ENCODE measurements around the gene NALCN. TPM values are rescaled to one million over a fixed set of nuclear protein-coding genes. Genes with fewer than 3 reads are reported as not detected.

Gene NALCN
- total RNA-seq, 2 donors from 2014 or later, result not detected

DNA sequence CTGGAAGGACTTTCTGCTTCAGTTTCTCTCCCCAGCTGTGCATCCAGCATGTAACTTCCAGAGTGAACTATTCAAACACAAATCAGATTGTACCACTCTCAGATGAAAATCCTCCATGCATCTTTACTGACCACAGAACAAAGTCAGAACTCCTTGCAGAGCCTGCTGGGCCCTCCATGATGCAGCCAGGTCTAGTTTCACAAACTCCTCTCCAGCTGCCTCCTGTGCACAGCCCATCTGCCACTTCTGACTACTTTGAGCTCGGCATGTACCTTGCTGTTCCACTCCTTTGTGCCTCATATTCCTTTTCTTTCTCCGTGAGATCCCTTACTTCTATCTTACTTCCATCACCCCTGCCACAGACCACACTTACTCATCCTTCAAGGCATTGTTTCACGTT, 31.4 kb downstream of the NALCN start:
- H3K36me3 Mint-ChIP-seq, result peaks cover 0 to 5% of the 10 kb centered on the region in 2 donors
- no peak for DNase-seq (ENCODE audit: low spot score in 2 of 2)
- H3K9me3 Mint-ChIP-seq, result no peaks in the 10 kb centered on the region
- no peak for ATAC-seq
- no peak overlapping the region for H3K27ac Mint-ChIP-seq

DNA sequence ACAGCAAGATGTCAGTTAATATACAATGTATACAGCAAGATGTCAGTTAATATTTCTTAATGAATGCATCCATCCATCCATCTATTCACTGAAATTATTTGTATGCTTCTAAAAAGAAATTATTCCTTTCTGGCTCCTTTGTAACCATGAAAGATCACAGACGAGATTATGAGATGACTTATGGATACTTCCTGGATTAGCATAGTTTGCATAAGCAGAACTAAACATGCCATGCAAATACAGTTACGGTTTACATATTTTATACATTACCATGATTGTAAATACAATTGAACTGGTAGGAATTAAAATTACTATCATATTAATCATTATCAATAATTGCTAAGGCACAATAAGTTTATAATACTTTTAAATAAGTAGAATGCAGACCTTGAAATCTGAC, 32.7 kb downstream of the NALCN start:
- Mint-ChIP-seq H3K9me3 (peaks cover 0 to 3% of the 10 kb centered on the region in 2 donors), H3K27ac (no peak overlapping the region), H3K36me3 (no peaks in the 10 kb centered on the region)
- DNase-seq (ENCODE audit: low spot score in 2 of 2) (no peak), ATAC-seq (no peak)

DNA sequence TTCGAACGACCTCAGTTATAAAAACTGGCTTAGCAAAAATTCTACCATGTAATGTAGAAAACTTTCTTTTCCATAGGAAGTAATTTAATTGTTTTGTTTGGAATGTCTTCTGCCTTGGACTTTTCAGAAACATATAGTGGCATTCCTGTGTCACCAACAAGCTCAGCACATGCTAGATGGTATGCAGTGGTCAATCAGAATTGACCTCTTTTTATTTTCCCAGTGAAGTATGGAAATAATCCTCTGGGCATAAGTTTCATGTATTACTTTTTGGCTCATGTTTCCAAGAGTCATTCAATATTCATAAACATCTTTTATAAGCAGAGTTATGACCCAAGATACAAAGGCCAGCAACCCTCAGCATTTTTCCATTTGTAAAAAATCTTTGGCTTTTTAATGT, 33.6 kb downstream of the NALCN start:
- no peaks in the 10 kb centered on the region for H3K36me3 Mint-ChIP-seq
- DNase-seq (ENCODE audit: low spot score in 2 of 2) (no peak), ATAC-seq (no peak)
- no peak overlapping the region for H3K27ac Mint-ChIP-seq
- H3K9me3 Mint-ChIP-seq, result peaks cover 0 to 3% of the 10 kb centered on the region in 2 donors

DNA sequence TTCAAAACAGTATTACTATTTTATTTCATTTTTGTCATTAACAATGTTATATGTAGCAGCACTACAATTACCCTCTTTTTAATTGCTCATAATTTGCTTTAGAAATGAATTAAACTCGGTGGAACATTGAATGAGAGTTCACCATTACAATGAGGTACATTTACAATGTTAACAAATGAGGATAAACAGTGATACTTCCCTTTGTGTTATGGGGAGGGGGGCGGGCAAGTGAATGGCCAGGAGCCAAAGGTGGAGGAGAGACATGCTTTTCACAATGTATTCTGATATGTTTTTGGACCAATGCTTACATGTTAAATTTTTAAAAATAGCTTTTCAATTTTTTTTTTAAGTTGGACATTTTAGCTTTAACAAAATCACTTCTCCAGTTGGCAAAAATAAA, 34.2 kb downstream of the NALCN start:
- DNase-seq (ENCODE audit: low spot score in 2 of 2) (no peak), ATAC-seq (no peak)
- peaks cover 0 to 3% of the 10 kb centered on the region in 2 donors for H3K9me3 Mint-ChIP-seq
- no peak overlapping the region for H3K27ac Mint-ChIP-seq
- H3K36me3 Mint-ChIP-seq, result no peaks in the 10 kb centered on the region

DNA sequence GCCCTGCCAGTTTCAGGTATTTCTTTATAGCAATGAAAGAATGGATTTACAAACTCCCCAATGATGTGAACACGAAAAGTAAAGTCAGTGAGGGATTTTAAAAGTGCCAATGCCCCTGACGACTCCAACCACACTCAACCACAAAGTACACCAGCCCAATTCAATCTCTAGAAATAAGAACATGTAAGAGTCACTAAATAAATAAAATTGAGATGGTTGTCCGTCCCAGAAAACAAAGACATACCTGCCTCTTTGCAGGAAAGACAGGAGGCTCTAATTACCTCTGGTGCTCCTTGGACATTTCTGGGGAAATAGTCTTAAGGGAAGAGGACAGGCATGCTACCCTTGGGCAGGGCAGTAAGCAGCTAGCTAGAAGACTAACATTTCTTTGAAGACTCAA, 55.8 kb downstream of the NALCN start:
- peaks cover 6 to 10% of the 10 kb centered on the region in 2 donors for H3K9me3 Mint-ChIP-seq
- ATAC-seq (no peak), DNase-seq (ENCODE audit: low spot score in 2 of 2) (no peak)
- H3K27ac Mint-ChIP-seq, result no peak overlapping the region
- peaks cover 0 to 4% of the 10 kb centered on the region in 2 donors for H3K36me3 Mint-ChIP-seq

DNA sequence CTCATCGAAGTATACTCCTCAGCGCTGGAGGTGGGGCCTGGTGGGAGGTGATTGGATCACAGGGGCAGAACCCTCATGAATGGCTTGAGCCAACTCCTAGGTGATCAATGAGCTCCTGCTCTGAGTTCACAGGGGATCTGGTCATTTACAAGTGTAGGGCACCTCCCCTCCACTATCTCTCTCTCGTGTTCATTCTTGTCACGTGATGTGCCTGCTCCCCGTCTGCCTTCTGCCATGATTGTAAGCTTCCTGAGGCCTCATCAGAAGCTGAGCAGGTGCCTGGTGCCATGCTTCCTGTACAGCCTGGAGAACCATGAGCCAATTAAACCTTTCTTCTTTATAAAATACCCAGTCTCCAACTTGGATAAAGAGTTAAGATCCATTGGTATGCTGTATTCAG, 61.4 kb downstream of the NALCN start:
- no peak for ATAC-seq
- no peak for DNase-seq (ENCODE audit: low spot score in 2 of 2)
- Mint-ChIP-seq H3K36me3 (peaks cover 0 to 4% of the 10 kb centered on the region in 2 donors), H3K9me3 (peaks cover 5 to 7% of the 10 kb centered on the region in 2 donors), H3K27ac (no peak overlapping the region)

DNA sequence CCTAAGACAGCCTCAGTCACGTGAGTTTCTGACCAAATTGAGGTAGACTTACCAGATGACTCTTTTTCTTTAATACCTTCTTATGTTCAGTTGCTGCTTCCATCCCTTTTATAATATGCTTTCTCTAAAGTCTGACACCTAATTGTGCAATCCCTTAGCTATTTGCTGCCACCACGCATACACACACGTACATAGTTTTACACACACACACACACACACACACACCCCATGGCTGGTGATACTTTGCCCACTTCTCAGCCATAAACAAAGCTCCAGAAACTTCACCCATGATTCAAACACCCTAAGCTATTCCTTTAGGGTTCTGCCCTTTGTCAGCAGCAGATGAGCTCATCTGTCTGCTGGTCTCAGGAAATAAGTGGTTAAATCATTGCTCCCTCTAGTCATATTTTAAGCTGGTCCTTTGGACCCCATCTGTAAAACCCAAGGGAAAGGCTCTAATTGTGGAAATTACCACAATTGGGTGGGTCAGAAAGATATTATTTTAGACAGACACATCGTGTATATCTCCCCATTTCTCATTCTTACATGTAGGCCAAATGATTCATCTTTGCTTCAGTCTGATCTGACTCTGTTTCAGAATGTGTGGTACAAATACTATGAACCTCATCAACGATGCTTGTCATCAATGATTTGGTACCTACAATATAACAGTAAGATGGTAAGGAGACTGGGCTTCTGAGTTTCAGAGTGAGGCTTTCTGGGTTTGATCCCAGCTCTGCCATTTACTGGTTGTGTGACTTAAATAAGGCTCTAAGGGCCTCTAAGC, 69.2 kb downstream of the NALCN start:
- H3K9me3 Mint-ChIP-seq, result no peaks in the 10 kb centered on the region
- ATAC-seq (no peak), DNase-seq (ENCODE audit: low spot score in 2 of 2) (no peak)
- no peaks in the 10 kb centered on the region for H3K36me3 Mint-ChIP-seq
- H3K27ac Mint-ChIP-seq, result no peak overlapping the region

DNA sequence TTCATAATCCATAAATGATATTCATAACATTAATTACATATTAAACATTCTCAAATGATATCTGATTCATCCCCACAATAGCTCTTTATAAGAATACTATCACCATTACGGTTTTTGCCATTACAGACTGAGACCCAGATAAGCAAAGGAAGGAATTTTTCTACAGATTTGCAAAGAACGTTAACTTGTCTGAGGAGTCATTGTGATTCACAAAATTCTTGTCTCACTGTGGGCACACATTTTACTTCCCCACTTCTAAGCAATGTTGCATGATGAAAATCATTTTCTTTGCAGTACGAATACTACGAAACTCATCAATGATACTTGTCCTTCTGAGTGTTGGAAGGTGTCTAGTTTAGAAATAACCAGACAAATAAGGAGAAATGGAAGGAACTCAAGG, 70.1 kb downstream of the NALCN start:
- DNase-seq (ENCODE audit: low spot score in 2 of 2) (no peak), ATAC-seq (no peak)
- H3K27ac Mint-ChIP-seq, result no peak overlapping the region
- no peaks in the 10 kb centered on the region for H3K36me3 Mint-ChIP-seq
- H3K9me3 Mint-ChIP-seq, result no peaks in the 10 kb centered on the region

DNA sequence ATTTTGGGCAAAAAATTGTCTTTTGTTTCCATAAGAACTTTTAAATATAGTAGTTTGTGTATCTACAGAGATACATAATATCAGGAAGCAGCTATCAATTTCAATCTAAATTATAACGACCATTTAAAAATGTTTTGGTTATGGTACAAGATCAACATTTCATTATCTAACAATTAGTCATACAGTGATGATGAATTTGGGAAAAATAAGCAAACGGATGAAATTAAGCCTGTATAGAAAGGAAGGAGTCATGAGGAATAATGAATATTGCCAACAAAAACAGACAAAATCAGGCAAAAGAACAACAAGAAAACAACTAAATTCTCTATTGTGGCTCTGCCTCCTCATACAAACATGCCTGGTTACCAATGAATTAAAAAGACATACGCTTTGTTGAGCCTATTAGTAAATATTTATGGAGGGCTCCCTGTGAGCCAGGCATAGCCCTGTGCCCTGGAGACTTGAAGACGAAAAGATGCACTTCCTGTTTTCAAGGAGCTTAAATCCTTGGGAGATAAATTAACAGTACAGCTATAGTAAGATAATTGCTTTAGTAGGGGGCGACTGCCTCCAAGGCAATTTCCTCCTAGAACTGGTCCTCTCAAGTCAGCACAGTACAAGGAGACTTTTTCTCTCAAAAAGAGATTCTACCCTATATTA, 73.0 kb downstream of the NALCN start:
- no peak overlapping the region for H3K27ac Mint-ChIP-seq
- ATAC-seq (no peak), DNase-seq (ENCODE audit: low spot score in 2 of 2) (no peak)
- H3K9me3 Mint-ChIP-seq, result peaks cover 0 to 5% of the 10 kb centered on the region in 2 donors
- H3K36me3 Mint-ChIP-seq, result no peaks in the 10 kb centered on the region

DNA sequence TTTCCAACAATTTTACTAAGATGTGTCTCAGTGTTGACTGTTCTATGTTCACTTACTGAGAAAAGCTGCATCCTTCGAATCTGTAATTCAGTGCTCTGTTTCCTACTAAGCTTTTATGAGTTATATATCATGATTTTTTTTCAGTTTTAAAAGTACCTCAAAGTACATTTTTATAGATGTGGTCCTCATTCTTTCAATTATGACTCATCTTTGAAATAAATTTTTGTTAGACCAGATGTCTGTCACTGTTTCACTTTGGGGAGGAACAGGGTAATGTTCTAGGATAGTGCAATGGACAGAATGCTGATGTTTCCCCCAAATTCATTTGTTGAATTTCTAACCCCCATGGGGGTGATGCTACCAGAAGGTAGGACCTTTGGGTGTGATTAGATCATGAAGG, 74.8 kb downstream of the NALCN start:
- Mint-ChIP-seq H3K9me3 (peaks cover 0 to 5% of the 10 kb centered on the region in 2 donors), H3K36me3 (no peaks in the 10 kb centered on the region), H3K27ac (no peak overlapping the region)
- ATAC-seq, result no peak
- no peak for DNase-seq (ENCODE audit: low spot score in 2 of 2)

DNA sequence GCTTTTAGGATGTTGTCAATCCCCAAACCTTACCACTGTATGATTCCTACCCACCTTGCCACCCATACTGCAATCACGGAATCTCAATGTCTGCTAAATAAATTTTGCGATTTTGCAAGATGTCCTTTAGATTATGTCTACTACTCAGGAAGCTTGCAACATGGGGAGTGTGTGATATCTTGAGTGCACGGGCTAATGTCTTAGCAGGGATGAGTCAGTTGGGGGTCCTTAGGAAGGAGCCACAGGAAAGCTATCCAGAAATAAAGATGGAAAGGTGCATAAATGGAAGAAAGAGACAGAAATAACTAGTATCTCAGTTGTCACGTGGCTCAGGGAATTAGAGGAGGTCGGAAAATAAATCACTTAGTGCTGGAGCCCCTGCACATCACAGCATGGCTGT, 77.1 kb downstream of the NALCN start:
- ATAC-seq, result no peak
- no peaks in the 10 kb centered on the region for H3K36me3 Mint-ChIP-seq

DNA sequence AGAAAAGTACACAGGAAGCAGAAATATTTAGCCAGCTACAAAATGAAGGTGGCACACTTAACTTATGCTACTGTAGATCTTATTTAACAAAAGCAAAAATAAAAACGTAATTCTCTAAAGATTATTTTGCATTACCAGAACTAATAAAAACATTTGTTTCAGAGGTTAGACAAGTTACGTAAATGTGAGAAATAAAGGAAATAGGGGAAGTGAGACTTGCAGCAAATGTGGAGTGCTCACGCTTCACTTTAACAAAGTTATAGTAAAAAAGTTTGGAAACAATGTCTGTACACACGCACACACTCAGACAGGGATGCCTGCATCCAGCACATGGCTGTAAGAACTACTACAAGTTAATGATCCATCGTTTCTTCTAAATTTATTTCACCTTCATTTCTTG, 83.7 kb downstream of the NALCN start:
- DNase-seq (ENCODE audit: low spot score in 2 of 2), result no peak
- peak overlapping the region in 1 of 2 donors; percentile 14 for H3K27ac Mint-ChIP-seq
- H3K36me3 Mint-ChIP-seq, result no peaks in the 10 kb centered on the region
- H3K9me3 Mint-ChIP-seq, result no peaks in the 10 kb centered on the region
- no peak for ATAC-seq

More for the DNA sequence above, 77.1 kb downstream of the NALCN start:
- Mint-ChIP-seq H3K27ac (no peak overlapping the region), H3K9me3 (peaks cover 0 to 5% of the 10 kb centered on the region in 2 donors)
- DNase-seq (ENCODE audit: low spot score in 2 of 2), result no peak

DNA sequence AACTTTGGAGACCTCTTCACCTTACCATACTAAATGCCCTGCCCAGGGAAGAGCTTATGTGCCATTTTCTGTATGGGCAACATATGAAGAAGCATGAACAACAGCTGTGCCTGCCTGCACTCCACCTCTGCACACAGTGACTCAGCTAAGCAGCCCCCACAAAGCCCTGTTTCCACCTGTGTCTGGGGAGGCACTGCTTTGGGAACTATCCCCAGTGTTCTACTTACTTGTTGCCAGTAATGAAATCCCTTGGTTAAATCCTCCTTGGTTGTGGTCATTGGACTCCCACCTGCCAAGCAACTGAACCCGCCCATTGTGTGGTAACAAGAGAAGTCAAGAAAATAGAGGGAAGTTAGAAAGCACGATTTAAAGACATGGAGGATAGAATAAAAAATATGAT, 84.6 kb downstream of the NALCN start:
- ATAC-seq (no peak), DNase-seq (ENCODE audit: low spot score in 2 of 2) (no peak)
- H3K36me3 Mint-ChIP-seq, result no peaks in the 10 kb centered on the region
- no peak overlapping the region for H3K27ac Mint-ChIP-seq
- H3K9me3 Mint-ChIP-seq, result no peaks in the 10 kb centered on the region

DNA sequence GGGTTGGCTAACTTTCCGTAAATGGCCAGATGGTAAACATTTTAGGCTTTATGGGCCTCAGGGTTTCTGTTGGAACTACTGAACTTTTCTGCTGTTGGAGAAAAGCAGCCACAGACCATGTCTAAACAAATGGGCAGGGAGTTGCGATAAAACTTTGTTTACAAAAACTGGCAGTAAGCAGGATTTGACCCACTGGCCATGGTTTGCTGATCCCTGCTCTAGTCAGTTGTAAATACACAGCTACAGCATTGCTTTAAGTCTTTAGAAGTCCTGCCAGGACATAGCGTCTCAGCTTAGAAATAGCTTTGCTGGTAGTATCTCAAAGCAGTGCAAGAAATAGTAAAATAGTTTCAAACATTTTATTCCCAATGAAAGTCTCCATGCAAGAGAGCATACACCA, 88.4 kb downstream of the NALCN start:
- H3K27ac Mint-ChIP-seq, result no peak overlapping the region
- H3K36me3 Mint-ChIP-seq, result no peaks in the 10 kb centered on the region
- no peak for ATAC-seq
- no peaks in the 10 kb centered on the region for H3K9me3 Mint-ChIP-seq
- DNase-seq (ENCODE audit: low spot score in 2 of 2), result no peak

DNA sequence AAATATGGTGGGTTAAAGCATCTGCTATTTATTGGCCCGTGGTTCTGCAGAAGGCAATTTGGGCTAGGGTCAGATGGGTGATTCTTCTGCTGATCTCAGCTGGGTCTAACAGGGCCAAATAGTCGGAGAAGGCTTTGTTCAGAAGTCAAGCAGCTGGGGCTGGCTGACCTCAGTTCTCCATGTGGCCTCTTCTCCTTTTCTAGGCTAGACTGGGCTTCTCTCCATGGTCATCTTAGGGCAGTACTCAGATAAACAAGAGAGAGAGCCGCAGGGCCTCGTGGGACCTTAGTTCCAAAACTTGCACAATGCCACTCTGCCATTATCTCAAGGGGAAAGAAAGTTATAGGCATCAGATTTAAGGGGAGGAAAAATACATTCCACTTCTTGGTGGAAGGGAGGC, 89.6 kb downstream of the NALCN start:
- DNase-seq (ENCODE audit: low spot score in 2 of 2), result no peak
- ATAC-seq, result no peak
- no peak overlapping the region for H3K27ac Mint-ChIP-seq
- no peaks in the 10 kb centered on the region for H3K36me3 Mint-ChIP-seq
- no peaks in the 10 kb centered on the region for H3K9me3 Mint-ChIP-seq

DNA sequence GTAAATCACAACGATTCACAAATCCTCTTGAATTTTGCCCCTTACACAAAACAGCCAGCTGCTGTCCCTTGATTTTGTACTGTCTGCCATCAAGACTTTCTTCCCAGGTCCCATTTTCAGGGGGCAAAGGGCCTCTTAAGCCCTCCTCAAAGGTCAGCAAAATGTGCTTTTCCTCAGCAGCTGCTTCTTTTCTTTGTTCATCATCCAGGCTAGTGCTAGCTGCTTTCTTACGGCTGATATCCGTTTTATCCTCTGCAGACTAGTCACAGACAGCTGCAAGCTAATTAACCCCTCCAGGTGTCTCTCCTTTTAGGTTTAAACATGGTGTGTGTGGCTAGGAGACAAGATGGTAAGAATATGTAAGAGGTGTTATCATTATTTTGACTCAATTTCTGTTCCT, 90.9 kb downstream of the NALCN start:
- no peaks in the 10 kb centered on the region for H3K9me3 Mint-ChIP-seq

DNA sequence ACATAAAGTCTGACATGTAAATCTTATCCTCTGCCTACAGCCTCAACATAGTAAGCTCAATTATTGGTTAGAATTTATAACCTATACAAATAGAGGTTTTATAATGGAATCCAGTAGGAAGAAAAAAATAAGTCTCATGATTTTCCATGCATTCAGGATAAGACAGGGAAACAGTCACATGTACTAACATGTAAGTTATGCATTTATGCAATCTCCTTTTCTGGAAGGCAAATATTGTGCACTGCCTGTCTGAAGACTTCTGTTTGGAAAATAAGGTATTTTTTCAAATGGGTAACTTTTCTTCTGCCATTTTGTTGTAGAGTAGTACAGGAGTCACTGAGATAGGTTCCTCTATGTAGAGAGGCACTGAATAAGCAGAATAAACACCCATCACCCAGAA, 92.7 kb downstream of the NALCN start:
- no peaks in the 10 kb centered on the region for H3K9me3 Mint-ChIP-seq
- no peak for DNase-seq (ENCODE audit: low spot score in 2 of 2)
- H3K27ac Mint-ChIP-seq, result no peak overlapping the region
- no peaks in the 10 kb centered on the region for H3K36me3 Mint-ChIP-seq
- no peak for ATAC-seq

More for the DNA sequence above, 90.9 kb downstream of the NALCN start:
- DNase-seq (ENCODE audit: low spot score in 2 of 2), result no peak
- no peak for ATAC-seq
- Mint-ChIP-seq H3K27ac (no peak overlapping the region), H3K36me3 (no peaks in the 10 kb centered on the region)

DNA sequence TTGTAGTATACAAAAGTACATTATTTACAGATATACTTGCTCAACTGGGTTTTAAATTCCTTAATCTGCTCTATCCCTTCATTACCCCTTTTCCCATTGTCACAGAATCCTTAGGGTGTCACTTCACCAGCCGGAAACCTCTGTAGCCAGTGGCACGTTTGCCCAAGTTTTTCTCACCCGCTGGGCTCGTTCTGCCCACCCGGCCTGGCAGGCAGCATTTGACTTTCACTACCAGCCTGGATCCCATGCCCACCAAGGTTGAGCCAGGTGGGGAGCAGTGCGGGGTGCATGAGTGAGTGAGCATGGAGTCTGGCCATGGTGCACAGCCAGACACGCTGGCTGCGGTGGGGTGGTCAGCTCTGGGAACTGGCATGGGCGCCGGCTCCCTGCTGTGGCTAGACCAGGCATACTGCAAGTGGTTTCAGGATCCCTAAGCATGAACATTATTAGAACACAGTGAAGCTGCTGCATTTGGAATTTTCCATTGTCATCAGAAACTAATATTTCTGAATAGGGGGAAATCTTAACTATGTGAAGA, 98.3 kb downstream of the NALCN start:
- Mint-ChIP-seq H3K27ac (no peak overlapping the region), H3K36me3 (peaks cover 0 to 4% of the 10 kb centered on the region in 2 donors), H3K9me3 (no peaks in the 10 kb centered on the region)
- DNase-seq (ENCODE audit: low spot score in 2 of 2) (no peak), ATAC-seq (no peak)
